Measurements from ENCODE around the gene ATP13A1. TPM values are rescaled to one million over a fixed set of nuclear protein-coding genes. Genes with fewer than 3 reads are reported as not detected.

The ATP13A1 gene
- 125 and 135 TPM in 2 replicates for total RNA-seq

DNA sequence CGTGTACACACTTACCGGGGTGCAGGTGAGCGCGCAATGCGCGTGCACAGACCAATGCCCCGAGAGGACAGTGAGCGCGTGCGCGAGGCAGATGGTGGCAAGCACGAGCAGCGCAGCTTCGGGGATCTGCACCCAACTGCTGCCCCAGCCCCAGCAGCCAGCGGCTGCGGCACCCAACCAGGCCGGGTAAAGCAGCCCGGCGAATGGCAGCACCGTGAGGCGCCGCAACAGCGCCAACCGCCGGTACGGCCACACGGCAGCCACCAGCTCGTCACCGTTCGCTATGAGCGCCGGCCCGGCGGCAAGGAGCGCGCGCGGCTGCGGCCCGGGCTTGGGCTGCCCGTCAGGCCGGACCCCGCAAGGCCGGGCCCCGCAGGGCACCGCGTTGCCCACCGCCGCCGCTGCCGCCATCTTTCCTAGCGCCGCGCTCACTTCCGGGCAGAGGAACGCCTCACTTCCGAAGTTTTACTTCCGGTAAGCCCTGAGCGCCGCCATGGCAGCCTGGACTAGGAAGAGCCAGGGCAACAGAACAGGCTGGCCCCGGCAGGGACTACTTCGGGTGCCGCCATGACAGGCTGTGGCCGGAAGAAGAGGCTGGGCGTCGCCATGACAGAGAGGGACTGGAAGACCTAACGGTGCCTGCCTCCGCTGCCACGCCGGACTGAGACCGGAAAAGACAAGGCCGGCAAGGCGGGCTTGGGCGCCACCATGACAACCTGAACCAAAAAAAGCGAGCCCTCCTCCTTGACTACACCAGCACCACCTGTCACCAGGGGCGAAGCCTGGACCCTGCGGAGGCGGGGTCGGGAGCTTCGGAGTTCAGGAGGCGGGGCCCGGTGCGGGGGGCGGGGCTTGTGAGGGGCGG is at the start of gene ATP13A1:
Gene ATP13A1, minus strand, starts transcription at position 421 of the 865 bp plus-strand sequence. Its CDS starts 10 bp downstream, at position 411.
- Mint-ChIP-seq H3K36me3 (ENCODE audit: low read depth) (peaks cover 33% of the 10 kb centered on the region), H3K27me3 (no peaks in the 10 kb centered on the region), H3K27ac (peak within 1 kb of the TSS; percentile 98), H3K9me3 (no peaks in the 10 kb centered on the region), H3K4me3 (peak within 1 kb of the TSS; percentile 92), H3K4me1 (peaks cover 44% of the 10 kb centered on the region)
- DNase-seq (peak; percentile 90), ATAC-seq (ENCODE audit: low read depth) (peak; percentile 78)
- ChIA-PET CTCF (interaction anchor here (1.6 kb wide), 1 partner anchor 20 kb away, joined by 4 read pairs; the partner anchor contains the start of gene GMIP), POLR2A (interaction anchor here (0.5 to 4.0 kb wide), 37 partner anchors 14 to 1555 kb away, joined by 3 to 42 read pairs (median 3); partner anchors contain the start of genes GMIP, LPAR2, NDUFA13 and TSSK6)
- intact Hi-C loops (cut with micrococcal nuclease) = loop anchor here (1.0 to 10.0 kb wide), 12 partner anchors 20 to 599 kb away; partner anchors contain the start of genes BORCS8, GMIP, PBX4 and RFXANK
- TF ChIP-seq, protein P1, sequence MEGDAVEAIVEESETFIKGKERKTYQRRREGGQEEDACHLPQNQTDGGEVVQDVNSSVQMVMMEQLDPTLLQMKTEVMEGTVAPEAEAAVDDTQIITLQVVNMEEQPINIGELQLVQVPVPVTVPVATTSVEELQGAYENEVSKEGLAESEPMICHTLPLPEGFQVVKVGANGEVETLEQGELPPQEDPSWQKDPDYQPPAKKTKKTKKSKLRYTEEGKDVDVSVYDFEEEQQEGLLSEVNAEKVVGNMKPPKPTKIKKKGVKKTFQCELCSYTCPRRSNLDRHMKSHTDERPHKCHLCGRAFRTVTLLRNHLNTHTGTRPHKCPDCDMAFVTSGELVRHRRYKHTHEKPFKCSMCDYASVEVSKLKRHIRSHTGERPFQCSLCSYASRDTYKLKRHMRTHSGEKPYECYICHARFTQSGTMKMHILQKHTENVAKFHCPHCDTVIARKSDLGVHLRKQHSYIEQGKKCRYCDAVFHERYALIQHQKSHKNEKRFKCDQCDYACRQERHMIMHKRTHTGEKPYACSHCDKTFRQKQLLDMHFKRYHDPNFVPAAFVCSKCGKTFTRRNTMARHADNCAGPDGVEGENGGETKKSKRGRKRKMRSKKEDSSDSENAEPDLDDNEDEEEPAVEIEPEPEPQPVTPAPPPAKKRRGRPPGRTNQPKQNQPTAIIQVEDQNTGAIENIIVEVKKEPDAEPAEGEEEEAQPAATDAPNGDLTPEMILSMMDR (IDR thresholded peaks at IDR 0.05) = no peak

DNA sequence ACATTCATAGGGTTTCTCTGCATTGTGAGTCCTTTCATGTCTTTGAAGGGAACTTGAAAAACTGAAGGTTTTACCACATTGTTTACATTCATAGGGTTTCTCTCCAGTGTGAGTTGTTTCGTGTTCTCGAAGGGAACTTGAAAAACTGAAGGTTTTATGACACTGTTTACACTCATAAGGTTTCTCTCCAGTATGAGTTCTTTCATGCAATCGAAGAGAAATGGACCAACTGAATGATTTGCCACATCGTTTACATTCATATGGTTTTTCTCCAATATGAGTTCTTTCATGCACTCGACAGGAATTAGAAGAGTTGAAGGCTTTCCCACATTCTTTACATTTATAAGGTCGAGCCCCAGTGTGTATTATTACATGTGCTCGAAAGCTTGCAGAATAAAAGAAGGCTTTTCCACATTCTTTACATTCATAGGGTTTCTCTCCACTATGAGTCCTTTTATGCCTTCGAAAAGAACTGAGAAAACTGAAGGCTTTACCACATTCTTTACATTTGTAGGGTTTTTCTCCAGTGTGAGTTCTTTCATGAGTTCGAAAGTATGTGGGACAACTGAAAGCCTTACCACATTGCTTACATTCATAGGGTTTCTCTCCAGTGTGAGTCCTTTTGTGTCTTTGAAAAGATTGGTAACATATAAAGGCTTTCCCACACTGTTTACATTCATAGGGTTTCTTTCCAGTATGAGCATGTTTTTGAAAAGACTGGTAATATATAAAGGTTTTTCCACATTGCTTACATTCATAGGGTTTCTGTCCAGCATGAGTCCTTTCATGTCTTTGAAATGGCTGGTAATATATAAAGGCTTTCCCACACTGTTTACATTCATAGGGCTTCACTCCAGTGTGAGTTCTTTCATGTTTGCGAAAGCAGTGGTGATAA is 48.7 kb upstream of the ATP13A1 start:
- H3K27ac Mint-ChIP-seq = no peak overlapping the region
- no peaks in the 10 kb centered on the region for H3K27me3 Mint-ChIP-seq
- no peaks in the 10 kb centered on the region for H3K4me1 Mint-ChIP-seq
- no peak for DNase-seq
- TF ChIP-seq, protein P1 (IDR thresholded peaks at IDR 0.05) = no peak
- ATAC-seq (ENCODE audit: low read depth) = no peak
- H3K4me3 Mint-ChIP-seq = no peak overlapping the region
- H3K36me3 Mint-ChIP-seq (ENCODE audit: low read depth) = peaks cover 87% of the 10 kb centered on the region
- CTCF ChIA-PET = no interaction called here
- peaks cover 33% of the 10 kb centered on the region for H3K9me3 Mint-ChIP-seq
- intact Hi-C loops (cut with micrococcal nuclease) = no loop called here
- POLR2A ChIA-PET = no interaction called here

DNA sequence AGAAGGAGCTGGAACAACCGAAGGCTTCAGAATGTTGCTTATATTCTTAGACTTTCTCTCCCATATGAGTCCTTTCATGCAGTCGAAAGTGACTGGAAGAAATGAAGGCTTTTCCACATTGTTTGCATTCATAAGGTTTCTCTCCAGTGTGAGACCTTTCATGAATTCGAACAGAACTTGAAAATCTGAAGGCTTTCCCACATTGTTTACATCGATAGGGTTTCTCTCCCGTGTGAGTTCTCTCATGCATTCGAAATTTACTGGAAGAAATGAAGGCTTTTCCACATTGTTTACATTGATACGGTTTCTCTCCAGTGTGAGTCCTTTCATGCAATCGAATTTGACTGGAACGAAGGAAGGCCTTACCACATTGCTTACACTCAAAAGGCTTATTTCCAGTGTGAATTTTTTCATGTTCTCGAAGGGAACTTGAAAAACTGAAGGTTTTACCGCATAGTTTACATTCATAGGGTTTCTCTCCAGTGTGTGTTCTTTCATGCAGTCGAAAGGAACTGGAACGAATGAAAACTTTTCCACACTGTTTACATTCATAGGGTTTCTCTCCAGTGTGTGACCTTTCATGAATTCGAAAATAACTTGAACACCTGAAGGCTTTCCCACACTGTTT is 47.9 kb upstream of the ATP13A1 start:
- ChIA-PET POLR2A (no interaction called here), CTCF (no interaction called here)
- Mint-ChIP-seq H3K4me1 (no peaks in the 10 kb centered on the region), H3K4me3 (no peak overlapping the region), H3K27me3 (no peaks in the 10 kb centered on the region), H3K9me3 (peaks cover 32% of the 10 kb centered on the region), H3K36me3 (ENCODE audit: low read depth) (peaks cover 85% of the 10 kb centered on the region), H3K27ac (no peak overlapping the region)
- intact Hi-C loops (cut with micrococcal nuclease) = no loop called here
- TF ChIP-seq, protein P1 (IDR thresholded peaks at IDR 0.05) = no peak
- ATAC-seq (ENCODE audit: low read depth) (no peak), DNase-seq (no peak)

DNA sequence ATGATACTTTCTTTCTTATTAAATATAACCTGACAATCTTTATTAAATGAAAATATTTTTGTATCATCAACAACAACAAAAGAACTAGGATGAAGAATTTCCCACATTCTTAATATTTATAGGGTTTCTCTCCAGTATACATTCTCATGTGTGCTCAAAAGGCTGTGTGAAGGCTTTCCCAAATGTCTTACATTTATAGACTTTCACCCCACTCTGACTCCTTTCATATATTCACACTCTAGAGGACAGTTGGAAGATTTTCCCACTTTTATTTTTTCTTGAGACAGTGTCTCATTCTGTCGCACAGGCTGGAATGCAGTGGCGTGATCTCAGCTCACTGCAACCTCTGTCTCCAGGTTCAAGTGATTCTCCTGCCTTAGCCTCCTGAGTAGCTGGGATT is 47.0 kb upstream of the ATP13A1 start:
- CTCF ChIA-PET = no interaction called here
- peaks cover 32% of the 10 kb centered on the region for H3K9me3 Mint-ChIP-seq
- DNase-seq (no peak), ATAC-seq (ENCODE audit: low read depth) (no peak)
- peaks cover 83% of the 10 kb centered on the region for H3K36me3 Mint-ChIP-seq (ENCODE audit: low read depth)
- H3K27me3 Mint-ChIP-seq = no peaks in the 10 kb centered on the region
- TF ChIP-seq, protein P1 (IDR thresholded peaks at IDR 0.05) = no peak
- H3K4me3 Mint-ChIP-seq = no peak overlapping the region
- no peak overlapping the region for H3K27ac Mint-ChIP-seq
- intact Hi-C loops (cut with micrococcal nuclease) = no loop called here
- H3K4me1 Mint-ChIP-seq = no peaks in the 10 kb centered on the region
- POLR2A ChIA-PET = interaction anchor here (0.5 to 0.6 kb wide), 3 partner anchors 42 to 192 kb away, joined by 3 to 4 read pairs (median 3); no protein-coding TSS in a partner anchor

All from activated B cell treated with CpG ODN at 0.5 μM for 24 hours (primary cell).